Coronary artery (tissue), 2 donors: ENCODE data around the gene TAP1.

Source experiments
- DNase-seq: peaks from one replicate; pipeline ENCODE4 v3.0.0-alpha.2; 2017; ENCODE audit warnings: low spot score
- H3K27ac ChIP-seq, 2 donors: fragments of 200-600 bp; sonication (generic); one replicate each; pipeline ENCODE4 v1.5.1; 2016 to 2019
- H3K4me3 ChIP-seq: fragments of 200-600 bp; sonication (generic); 2 replicates; pipeline ENCODE4 v1.5.1; 2016; ENCODE audit warnings: mild to moderate bottlenecking, moderate library complexity
- TF ChIP-seq, protein P1 (sequence below): fragments of 200-600 bp; sonication (generic); IDR thresholded peaks from one replicate; pipeline ENCODE4 v1.5.1; 2019; ENCODE audit warnings: antibody characterized with exemption

TAP1 gene

DNA sequence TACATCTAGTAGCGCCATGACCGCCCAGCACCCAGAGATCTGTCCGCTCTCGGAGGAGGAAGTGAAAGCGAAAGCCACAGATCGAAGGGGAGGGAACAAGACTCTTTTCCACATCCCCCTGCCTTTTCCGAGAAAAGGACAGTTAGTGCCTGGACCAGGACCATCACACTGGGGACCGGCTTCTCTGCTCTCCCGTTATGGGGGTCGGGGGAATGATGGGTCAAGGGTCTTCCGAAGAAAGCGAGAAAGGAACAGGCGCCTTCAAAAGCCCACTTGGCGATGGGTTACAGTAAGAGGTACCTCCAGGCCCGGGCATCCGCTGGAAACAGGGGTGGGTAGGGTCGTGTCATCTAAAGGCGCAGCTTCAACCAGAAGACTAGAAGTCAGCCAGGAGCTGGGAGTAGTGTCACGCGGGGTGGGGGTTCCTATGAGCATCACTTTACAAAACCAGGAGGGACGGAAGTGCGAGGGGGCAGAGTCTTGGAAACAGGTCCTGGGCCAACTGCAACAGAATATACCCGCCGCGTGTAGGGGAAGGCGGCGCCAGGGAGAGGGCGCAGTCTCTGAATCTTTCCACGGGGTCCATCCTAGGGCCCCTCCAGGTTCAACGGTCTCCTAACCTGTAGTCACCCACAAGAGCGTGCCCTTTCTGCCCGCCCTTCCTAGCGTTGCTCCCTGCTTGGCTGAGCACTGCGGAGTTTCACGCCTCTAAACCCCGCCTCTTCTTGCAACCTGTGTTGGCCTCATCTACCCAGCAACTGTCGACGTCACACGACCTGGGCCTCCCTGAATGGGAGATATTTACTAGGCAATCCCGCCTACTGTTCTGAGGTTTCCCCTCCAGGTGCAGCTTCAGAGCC is 9.3 kb downstream of the TAP1 start, which contains the start of gene PSMB8:
PSMB8 (minus strand) TSS at position 69 of the 860 bp plus-strand sequence; CDS start at position 18, 51 bp downstream.
- Histone ChIP-seq H3K4me3 (peak within 1 kb of the TSS; percentile 85), H3K27ac (peak within 1 kb of the TSS; percentile 92 to 95)
- TF ChIP-seq, protein P1, sequence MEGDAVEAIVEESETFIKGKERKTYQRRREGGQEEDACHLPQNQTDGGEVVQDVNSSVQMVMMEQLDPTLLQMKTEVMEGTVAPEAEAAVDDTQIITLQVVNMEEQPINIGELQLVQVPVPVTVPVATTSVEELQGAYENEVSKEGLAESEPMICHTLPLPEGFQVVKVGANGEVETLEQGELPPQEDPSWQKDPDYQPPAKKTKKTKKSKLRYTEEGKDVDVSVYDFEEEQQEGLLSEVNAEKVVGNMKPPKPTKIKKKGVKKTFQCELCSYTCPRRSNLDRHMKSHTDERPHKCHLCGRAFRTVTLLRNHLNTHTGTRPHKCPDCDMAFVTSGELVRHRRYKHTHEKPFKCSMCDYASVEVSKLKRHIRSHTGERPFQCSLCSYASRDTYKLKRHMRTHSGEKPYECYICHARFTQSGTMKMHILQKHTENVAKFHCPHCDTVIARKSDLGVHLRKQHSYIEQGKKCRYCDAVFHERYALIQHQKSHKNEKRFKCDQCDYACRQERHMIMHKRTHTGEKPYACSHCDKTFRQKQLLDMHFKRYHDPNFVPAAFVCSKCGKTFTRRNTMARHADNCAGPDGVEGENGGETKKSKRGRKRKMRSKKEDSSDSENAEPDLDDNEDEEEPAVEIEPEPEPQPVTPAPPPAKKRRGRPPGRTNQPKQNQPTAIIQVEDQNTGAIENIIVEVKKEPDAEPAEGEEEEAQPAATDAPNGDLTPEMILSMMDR = peak; percentile 14
- DNase-seq = peak; percentile 97

DNA sequence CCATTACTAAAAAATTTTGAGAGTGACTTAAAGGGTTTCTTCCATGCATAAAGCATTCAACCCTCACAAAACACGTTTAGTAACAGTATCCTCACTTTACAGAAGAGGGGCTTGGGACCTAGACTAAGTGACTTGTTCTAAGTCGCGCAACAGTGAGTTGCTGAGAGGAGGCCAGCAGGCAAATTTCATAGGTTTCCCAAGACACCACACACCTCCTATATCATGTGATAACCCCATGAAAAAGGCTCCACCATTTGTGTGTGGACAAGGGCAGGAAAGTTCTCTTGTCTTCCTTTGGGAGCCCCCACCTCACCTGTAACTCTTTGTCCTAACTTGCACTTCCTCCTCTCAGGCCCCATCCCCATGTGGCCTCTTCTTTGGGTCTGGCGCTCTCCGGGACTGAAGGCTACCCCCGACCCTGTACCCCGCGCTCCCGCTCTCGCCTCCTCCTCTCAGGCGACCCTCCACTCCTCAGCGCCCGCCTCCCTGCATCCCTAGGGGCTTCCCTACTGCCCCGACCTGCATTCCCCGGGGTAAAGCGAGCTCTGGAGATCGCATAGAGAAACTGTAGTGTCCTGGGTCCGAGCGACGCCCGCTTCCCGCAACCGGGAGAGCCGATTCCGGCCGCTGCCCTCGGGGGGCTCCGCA is 10.0 kb downstream of the TAP1 start:
- Histone ChIP-seq H3K4me3 (peak overlapping the region; percentile 85), H3K27ac (peak overlapping the region; percentile 92 to 95)
- DNase-seq = no peak
- TF ChIP-seq, protein P1 = no peak

DNA sequence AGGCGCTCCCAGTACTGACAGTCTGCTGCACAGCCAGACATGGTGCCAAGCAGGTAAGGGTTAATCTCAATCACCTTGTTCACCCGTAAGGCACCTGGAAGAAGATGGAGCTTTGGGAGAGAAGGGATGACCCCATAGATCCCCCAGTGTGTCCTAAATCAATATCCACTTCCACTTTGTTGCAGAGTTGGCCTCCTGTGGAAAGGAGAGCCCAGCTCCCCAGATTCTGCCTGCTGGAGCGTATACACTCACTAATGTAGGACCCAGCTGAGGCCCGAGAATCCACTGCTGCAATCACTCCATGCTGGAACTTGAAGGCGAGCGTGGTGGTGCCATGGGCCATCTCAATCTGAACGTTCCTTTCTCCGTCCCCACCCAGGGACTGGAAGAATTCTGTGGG is 10.8 kb downstream of the TAP1 start:
- Histone ChIP-seq H3K4me3 (no peak overlapping the region), H3K27ac (peak overlapping the region in 1 of 2 donors; percentile 3)
- DNase-seq = no peak
- TF ChIP-seq, protein P1 = no peak

DNA sequence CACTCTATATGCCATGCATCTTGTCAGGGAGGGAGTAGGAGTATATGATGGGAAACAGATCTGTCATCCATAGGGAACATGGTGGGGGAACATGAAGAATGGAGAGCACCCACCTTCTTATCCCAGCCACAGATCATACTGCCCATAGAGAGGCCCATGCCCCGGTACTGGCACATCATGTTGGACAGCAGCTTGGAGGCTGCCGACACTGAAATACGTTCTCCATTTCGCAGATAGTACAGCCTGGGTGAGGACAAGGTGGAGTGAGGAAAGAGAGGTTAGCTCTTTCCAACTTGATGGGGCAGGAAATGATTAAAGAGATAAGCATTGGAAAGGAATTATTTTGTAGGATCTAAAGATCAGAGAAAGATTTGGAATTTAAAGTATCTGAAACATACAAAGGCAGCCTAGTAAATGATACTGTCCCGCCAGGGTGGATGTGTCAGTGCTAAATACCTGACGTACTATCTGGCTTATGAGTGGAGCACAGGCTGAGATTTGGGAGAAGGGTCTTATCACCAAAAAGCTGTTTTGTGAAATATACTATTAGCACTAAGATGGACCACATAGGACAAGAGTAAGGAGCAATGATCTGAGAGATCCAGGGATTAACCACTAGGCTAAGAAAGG is 11.4 kb downstream of the TAP1 start:
- H3K4me3 ChIP-seq = no peak overlapping the region
- DNase-seq = no peak
- TF ChIP-seq, protein P1 = no peak
- H3K27ac ChIP-seq = peak overlapping the region in 1 of 2 donors; percentile 3

DNA sequence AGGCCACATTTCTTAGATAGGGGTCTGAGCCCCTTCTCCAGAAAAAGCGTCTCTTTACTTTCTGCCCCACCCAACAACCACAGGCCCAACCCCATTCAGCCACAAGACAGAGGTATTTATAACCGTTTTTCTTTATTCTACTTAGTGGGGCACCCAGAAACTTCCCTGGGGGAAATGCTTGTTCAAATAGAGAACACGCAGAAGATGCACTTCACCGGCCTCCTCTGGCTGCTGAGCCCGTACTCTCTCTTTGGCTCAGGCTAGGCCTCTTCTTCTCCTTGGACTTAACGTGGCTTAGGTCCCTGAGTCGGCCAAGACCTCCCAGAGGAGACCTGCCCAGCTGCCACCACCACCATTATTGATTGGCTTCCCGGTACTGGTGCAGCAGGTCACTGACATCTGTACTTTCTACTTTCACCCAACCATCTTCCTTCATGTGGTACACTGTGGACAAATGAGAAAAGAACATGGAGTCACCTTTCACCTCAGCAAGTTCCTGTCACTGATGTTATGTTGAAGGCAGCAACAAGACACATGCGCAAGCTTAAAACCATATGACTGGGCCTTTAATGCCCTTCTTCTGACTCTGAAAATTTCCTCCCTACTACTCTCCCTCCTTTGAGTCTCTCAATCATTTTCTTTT is 12.8 kb downstream of the TAP1 start:
- no peak for DNase-seq
- Histone ChIP-seq H3K27ac (no peak overlapping the region), H3K4me3 (no peak overlapping the region)
- TF ChIP-seq, protein P1 = no peak

DNA sequence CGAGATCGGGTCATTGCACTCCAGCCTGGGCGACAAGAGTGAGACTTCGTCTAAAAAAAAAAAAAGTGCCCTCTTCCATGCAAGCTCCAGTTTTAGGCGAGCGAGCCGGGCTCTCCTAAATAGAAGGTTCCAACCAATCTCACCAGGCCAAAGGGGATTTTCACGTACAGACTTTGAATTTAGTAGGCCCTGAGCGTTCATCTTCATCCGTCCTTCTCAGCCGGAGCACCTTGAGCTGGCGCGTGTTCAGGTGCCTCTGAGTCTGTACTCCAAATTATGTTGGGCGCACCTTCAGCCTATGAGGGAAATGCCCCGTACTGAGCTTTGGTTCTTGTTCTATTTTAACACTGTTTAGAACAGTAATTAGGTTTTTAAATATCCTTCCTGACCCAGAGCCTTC is 14.1 kb downstream of the TAP1 start:
- DNase-seq = no peak
- Histone ChIP-seq H3K4me3 (no peak overlapping the region), H3K27ac (peak overlapping the region; percentile 92 to 97)
- TF ChIP-seq, protein P1 = no peak
